Activated CD4-positive, alpha-beta memory T cell treated with anti-CD3 and anti-CD28 coated beads for 36 hours (primary cell): ENCODE results near the gene CASK. TPM values are rescaled to one million over a fixed set of nuclear protein-coding genes. Genes with fewer than 3 reads are reported as not detected.
"Not testable (repeated sequence)": the region's sequence is repeated elsewhere in the genome, so short reads cannot be mapped to it uniquely, and the experiment has no call there.

ENCODE experiments used
- CTCF ChIA-PET: fragments of 350-600 bp; sonication (Branson Sonifier 250); formaldehyde crosslinking; loops from one replicate; lab custom pipeline; 2021; ENCODE audit warnings: antibody characterized with exemption, inconsistent platforms; lab: Charles Lee
- POLR2A ChIA-PET: fragments of 350-600 bp; sonication (Branson Sonifier 250); formaldehyde crosslinking; loops from one replicate; lab custom pipeline; 2021; ENCODE audit warnings: antibody characterized with exemption; lab: Charles Lee
- DNase-seq: peaks from one replicate; pipeline ENCODE4 v3.0.0-alpha.2; 2020
- H3K27ac Mint-ChIP-seq: one replicate; pipeline ENCODE4 v1.8.0; 2021; ENCODE audit warnings: mixed read lengths
- H3K27me3 Mint-ChIP-seq: one replicate; pipeline ENCODE4 v1.8.0; 2021; ENCODE audit warnings: mixed read lengths
- H3K36me3 Mint-ChIP-seq: one replicate; pipeline ENCODE4 v1.8.0; 2021; ENCODE audit warnings: mixed read lengths
- H3K4me1 Mint-ChIP-seq: one replicate; pipeline ENCODE4 v1.8.0; 2021; ENCODE audit warnings: low read depth, mixed read lengths
- H3K4me3 Mint-ChIP-seq: one replicate; pipeline ENCODE4 v1.8.0; 2021; ENCODE audit warnings: mild to moderate bottlenecking, mixed read lengths
- H3K9me3 Mint-ChIP-seq: one replicate; pipeline ENCODE4 v1.8.0; 2021; ENCODE audit warnings: mixed read lengths
- intact Hi-C: fragments of 100-400 bp; cut with micrococcal nuclease; formaldehyde crosslinking; loops from one replicate; pipeline ENCODE4 v1.15.1; 2023
- total RNA-seq, 2 experiments: library from RNA; stranded (reverse); gene quantifications; one replicate each; pipeline ENCODE4 v1.2.3, GENCODE V29; 2021

Gene CASK
- total RNA-seq, 2 experiments from 2014 or later: 27.0 to 27.8 TPM

- intact Hi-C loops, H3K27me3 Mint-ChIP-seq, H3K4me1 Mint-ChIP-seq, H3K9me3 Mint-ChIP-seq, CTCF ChIA-PET, POLR2A ChIA-PET, H3K4me3 Mint-ChIP-seq, H3K27ac Mint-ChIP-seq, H3K36me3 Mint-ChIP-seq, DNase-seq: not testable (repeated sequence)
These were observed 317.3 kb downstream of the CASK start for GRCh38 chrX:41606057-41606456.

- POLR2A ChIA-PET: no interaction called here
- Mint-ChIP-seq H3K36me3 (no peaks in the 10 kb centered on the region), H3K9me3 (no peaks in the 10 kb centered on the region), H3K4me1 (no peaks in the 10 kb centered on the region), H3K27me3 (no peaks in the 10 kb centered on the region), H3K4me3 (no peak overlapping the region), H3K27ac (no peak overlapping the region)
- intact Hi-C loops: no loop called here
- DNase-seq: no peak
- CTCF ChIA-PET: no interaction called here
These were observed 318.4 kb downstream of the CASK start for GRCh38 chrX:41604766-41605543.

GRCh38 chrX:41604177-41604576 is 319.2 kb downstream of the CASK start:
- Mint-ChIP-seq H3K27ac (no peak overlapping the region), H3K27me3 (no peaks in the 10 kb centered on the region), H3K36me3 (no peaks in the 10 kb centered on the region), H3K4me3 (no peak overlapping the region), H3K4me1 (no peaks in the 10 kb centered on the region), H3K9me3 (no peaks in the 10 kb centered on the region)
- no peak for DNase-seq
- intact Hi-C loops: no loop called here
- POLR2A ChIA-PET: no interaction called here
- CTCF ChIA-PET: no interaction called here

GRCh38 chrX:41603596-41603995 is 319.8 kb downstream of the CASK start:
- Mint-ChIP-seq H3K4me1 (no peaks in the 10 kb centered on the region), H3K27me3 (no peaks in the 10 kb centered on the region), H3K4me3 (no peak overlapping the region), H3K9me3 (no peaks in the 10 kb centered on the region), H3K36me3 (no peaks in the 10 kb centered on the region), H3K27ac (no peak overlapping the region)
- POLR2A ChIA-PET: interaction anchor here (0.6 kb wide), 1 partner anchor 1052 kb away, joined by 5 read pairs; no protein-coding TSS in a partner anchor
- CTCF ChIA-PET: no interaction called here
- intact Hi-C loops: no loop called here
- no peak for DNase-seq

- ChIA-PET CTCF (no interaction called here), POLR2A (interaction anchor here (0.6 kb wide), 1 partner anchor 1052 kb away, joined by 5 read pairs; no protein-coding TSS in a partner anchor)
- no peak overlapping the region for H3K4me3 Mint-ChIP-seq
- no peaks in the 10 kb centered on the region for H3K9me3 Mint-ChIP-seq
- H3K4me1 Mint-ChIP-seq: no peaks in the 10 kb centered on the region
- DNase-seq: no peak
- intact Hi-C loops: no loop called here
- no peaks in the 10 kb centered on the region for H3K27me3 Mint-ChIP-seq
- no peaks in the 10 kb centered on the region for H3K36me3 Mint-ChIP-seq
- H3K27ac Mint-ChIP-seq: no peak overlapping the region
These were observed 320.5 kb downstream of the CASK start for GRCh38 chrX:41602816-41603345.

GRCh38 chrX:41600291-41600690 is 323.1 kb downstream of the CASK start:
- Mint-ChIP-seq H3K9me3 (no peaks in the 10 kb centered on the region), H3K27me3 (no peaks in the 10 kb centered on the region), H3K4me3 (no peak overlapping the region), H3K4me1 (peaks cover 9% of the 10 kb centered on the region), H3K27ac (no peak overlapping the region), H3K36me3 (no peaks in the 10 kb centered on the region)
- no peak for DNase-seq
- POLR2A ChIA-PET: no interaction called here
- CTCF ChIA-PET: no interaction called here
- intact Hi-C loops: no loop called here

GRCh38 chrX:41599507-41599906 is 323.8 kb downstream of the CASK start:
- POLR2A ChIA-PET: no interaction called here
- DNase-seq: no peak
- H3K4me3 Mint-ChIP-seq: no peak overlapping the region
- no peaks in the 10 kb centered on the region for H3K36me3 Mint-ChIP-seq
- CTCF ChIA-PET: no interaction called here
- H3K27ac Mint-ChIP-seq: no peak overlapping the region
- no peaks in the 10 kb centered on the region for H3K27me3 Mint-ChIP-seq
- peaks cover 9% of the 10 kb centered on the region for H3K4me1 Mint-ChIP-seq
- intact Hi-C loops: no loop called here
- H3K9me3 Mint-ChIP-seq: no peaks in the 10 kb centered on the region

- Mint-ChIP-seq H3K36me3 (no peaks in the 10 kb centered on the region), H3K27me3 (no peaks in the 10 kb centered on the region), H3K4me1 (peaks cover 9% of the 10 kb centered on the region), H3K27ac (no peak overlapping the region), H3K4me3 (no peak overlapping the region), H3K9me3 (no peaks in the 10 kb centered on the region)
- intact Hi-C loops: no loop called here
- ChIA-PET POLR2A (no interaction called here), CTCF (no interaction called here)
- peak; percentile 11 for DNase-seq
These were observed 326.8 kb downstream of the CASK start for GRCh38 chrX:41596596-41596995.

- intact Hi-C loops: no loop called here
- Mint-ChIP-seq H3K9me3 (no peaks in the 10 kb centered on the region), H3K4me3 (no peak overlapping the region), H3K27ac (no peak overlapping the region), H3K36me3 (no peaks in the 10 kb centered on the region), H3K27me3 (no peaks in the 10 kb centered on the region), H3K4me1 (peaks cover 9% of the 10 kb centered on the region)
- POLR2A ChIA-PET: no interaction called here
- no peak for DNase-seq
- CTCF ChIA-PET: no interaction called here
These were observed 328.7 kb downstream of the CASK start for GRCh38 chrX:41594634-41595033.

- DNase-seq: no peak
- ChIA-PET POLR2A (no interaction called here), CTCF (no interaction called here)
- Mint-ChIP-seq H3K4me1 (peaks cover 7% of the 10 kb centered on the region), H3K27me3 (no peaks in the 10 kb centered on the region), H3K9me3 (no peaks in the 10 kb centered on the region), H3K4me3 (no peak overlapping the region), H3K27ac (no peak overlapping the region), H3K36me3 (no peaks in the 10 kb centered on the region)
- intact Hi-C loops: no loop called here
These were observed 331.4 kb downstream of the CASK start for GRCh38 chrX:41591906-41592305.

- Mint-ChIP-seq H3K4me1 (no peaks in the 10 kb centered on the region), H3K4me3 (no peak overlapping the region), H3K36me3 (no peaks in the 10 kb centered on the region), H3K27me3 (no peaks in the 10 kb centered on the region), H3K27ac (no peak overlapping the region), H3K9me3 (no peaks in the 10 kb centered on the region)
- intact Hi-C loops: no loop called here
- no peak for DNase-seq
- ChIA-PET CTCF (interaction anchor here (1.2 kb wide), 1 partner anchor 169 kb away, joined by 3 read pairs; no protein-coding TSS in a partner anchor), POLR2A (no interaction called here)
These were observed 332.7 kb downstream of the CASK start for GRCh38 chrX:41590641-41591040.

- no peak for DNase-seq
- ChIA-PET CTCF (interaction anchor here (1.2 kb wide), 1 partner anchor 170 kb away, joined by 3 read pairs; no protein-coding TSS in a partner anchor), POLR2A (no interaction called here)
- Mint-ChIP-seq H3K36me3 (peaks cover 2% of the 10 kb centered on the region), H3K27ac (no peak overlapping the region), H3K4me3 (no peak overlapping the region), H3K27me3 (no peaks in the 10 kb centered on the region), H3K9me3 (no peaks in the 10 kb centered on the region), H3K4me1 (no peaks in the 10 kb centered on the region)
- intact Hi-C loops: no loop called here
These were observed 333.6 kb downstream of the CASK start for GRCh38 chrX:41589634-41590270.
